NB4 (cell line): Measurements from ENCODE around the gene TSC22D1.

Experiments
- DNase-seq: peaks from one replicate; pipeline ENCODE4 v3.0.0; 2010; ENCODE audit warnings: low read depth
- H3K4me3 ChIP-seq: one replicate; pipeline ENCODE4 v1.5.1; 2011; ENCODE audit warnings: mild to moderate bottlenecking, low read depth, low read length, moderate library complexity
- MYC ChIP-seq: IDR thresholded peaks from 2 replicates; pipeline ENCODE4 v1.6.1; 2011; ENCODE audit warnings: low read depth, low read length
- POLR2A ChIP-seq: IDR thresholded peaks from 2 replicates; pipeline ENCODE4 v1.6.1; 2011; ENCODE audit warnings: mild to moderate bottlenecking; ENCODE audit not compliant: insufficient read length; ENCODE audit errors: extremely low read depth
- TF ChIP-seq, protein P1 (sequence below): IDR thresholded peaks from one replicate; pipeline ENCODE4 v1.5.1; 2012; ENCODE audit warnings: low read depth, low read length
- TF ChIP-seq, protein P2 (sequence below): IDR thresholded peaks from 2 replicates; pipeline ENCODE4 v1.6.1; 2011; ENCODE audit warnings: low read depth, low read length

TSC22D1 gene

DNA sequence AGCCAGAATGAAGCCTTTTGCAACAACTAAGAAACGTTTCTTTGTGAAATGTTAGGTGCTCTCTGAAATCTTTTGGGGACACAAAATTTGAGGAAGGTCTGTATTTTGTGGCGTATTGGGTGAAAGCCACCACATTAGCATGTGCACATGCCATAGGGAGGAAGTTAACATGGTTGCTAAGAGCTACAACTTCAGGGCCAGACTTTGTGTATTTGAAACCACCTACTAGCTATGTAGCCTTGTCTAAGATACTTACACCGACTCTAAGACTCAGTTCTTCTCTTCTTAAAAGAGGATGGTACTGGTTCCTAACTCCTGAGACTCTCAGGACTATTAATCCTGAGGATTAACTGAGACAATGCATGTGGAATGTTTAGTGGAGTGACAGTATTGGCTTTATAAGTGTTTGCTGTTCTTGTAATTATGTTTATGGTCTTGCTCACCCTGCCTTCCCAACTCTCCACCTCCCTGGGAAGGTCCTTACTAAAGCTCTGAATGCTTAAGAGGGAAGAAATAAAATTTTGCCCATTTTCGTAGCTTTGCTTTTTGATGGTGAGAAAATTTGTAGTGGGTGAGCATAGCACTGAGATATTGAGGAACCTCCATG is 187.0 kb downstream of the TSC22D1 start:
- TF ChIP-seq, protein P1, sequence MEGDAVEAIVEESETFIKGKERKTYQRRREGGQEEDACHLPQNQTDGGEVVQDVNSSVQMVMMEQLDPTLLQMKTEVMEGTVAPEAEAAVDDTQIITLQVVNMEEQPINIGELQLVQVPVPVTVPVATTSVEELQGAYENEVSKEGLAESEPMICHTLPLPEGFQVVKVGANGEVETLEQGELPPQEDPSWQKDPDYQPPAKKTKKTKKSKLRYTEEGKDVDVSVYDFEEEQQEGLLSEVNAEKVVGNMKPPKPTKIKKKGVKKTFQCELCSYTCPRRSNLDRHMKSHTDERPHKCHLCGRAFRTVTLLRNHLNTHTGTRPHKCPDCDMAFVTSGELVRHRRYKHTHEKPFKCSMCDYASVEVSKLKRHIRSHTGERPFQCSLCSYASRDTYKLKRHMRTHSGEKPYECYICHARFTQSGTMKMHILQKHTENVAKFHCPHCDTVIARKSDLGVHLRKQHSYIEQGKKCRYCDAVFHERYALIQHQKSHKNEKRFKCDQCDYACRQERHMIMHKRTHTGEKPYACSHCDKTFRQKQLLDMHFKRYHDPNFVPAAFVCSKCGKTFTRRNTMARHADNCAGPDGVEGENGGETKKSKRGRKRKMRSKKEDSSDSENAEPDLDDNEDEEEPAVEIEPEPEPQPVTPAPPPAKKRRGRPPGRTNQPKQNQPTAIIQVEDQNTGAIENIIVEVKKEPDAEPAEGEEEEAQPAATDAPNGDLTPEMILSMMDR: no peak
- TF ChIP-seq MYC (peak; percentile 41), POLR2A (no peak)
- TF ChIP-seq, protein P2, sequence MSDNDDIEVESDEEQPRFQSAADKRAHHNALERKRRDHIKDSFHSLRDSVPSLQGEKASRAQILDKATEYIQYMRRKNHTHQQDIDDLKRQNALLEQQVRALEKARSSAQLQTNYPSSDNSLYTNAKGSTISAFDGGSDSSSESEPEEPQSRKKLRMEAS: peak; percentile 48; the same call in 1 of the 2 replicates
- DNase-seq: no peak

DNA sequence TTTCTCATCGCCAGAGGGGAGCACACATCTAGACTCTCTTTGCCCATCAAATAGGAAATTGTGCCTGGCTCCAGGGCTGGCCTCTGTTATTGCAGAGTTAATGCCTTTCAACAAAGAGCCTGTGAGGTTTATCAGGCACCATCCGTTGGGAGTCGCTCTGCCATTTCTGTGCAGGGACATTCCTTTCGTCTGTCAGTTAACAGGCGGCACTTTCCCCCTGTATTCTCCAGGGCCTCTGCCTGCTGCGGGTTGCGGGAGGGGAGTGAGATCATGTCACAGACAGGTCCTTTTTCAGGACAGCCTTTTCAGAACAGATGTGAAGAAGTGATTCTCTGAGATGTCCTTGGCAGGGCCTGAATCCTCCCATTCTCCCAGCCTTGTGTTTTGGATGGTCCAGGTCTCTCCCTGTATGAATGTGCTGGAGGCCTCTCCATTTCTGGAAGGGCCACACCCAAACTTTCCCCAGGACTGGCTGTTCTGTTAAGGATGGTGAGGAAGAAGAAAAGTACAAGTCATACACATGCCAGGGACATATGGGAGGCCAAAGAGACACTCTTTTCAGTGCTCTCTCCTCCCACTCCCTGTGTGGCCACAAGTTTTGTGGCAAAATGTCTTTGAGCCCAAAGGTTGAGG is 187.6 kb downstream of the TSC22D1 start:
- DNase-seq: no peak
- TF ChIP-seq, protein P1: no peak
- TF ChIP-seq, protein P2: no peak
- TF ChIP-seq MYC: no peak
- no peak for TF ChIP-seq POLR2A
- no peak overlapping the region for H3K4me3 ChIP-seq

More for the DNA sequence above, 187.0 kb downstream of the TSC22D1 start:
- no peak overlapping the region for H3K4me3 ChIP-seq

DNA sequence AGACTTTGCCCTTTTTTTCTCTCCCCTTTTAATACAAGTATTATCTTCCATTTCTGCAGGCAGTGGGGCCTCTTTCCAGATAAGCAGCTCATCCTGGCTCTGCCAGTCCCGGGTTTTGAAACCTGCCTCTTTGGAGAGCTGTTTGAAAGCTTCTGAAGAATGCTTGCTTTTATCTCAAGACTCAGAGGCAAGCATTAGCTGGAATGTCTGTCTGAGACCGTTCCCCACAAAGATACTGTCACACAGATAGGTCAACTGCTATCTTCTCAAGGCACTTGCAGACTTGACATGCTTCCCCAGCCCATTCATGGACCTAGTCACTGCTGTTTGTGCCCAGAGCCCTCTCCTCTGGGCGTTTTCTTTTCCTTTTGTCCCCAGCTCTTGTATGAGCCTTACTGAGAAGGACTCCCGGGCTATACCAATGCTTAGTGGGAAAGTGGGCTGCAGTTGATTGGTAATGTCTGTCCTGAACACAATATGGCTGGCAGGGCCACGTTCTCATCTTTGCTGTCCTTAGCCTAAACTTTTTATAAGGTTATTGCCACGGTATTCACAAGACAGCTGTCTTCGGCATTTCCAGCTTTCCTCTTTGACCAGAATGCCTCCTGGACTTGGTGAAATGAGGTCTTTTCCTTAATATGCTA is 189.1 kb downstream of the TSC22D1 start:
- no peak for TF ChIP-seq POLR2A
- TF ChIP-seq, protein P1: no peak
- TF ChIP-seq, protein P2: no peak
- TF ChIP-seq MYC: no peak
- H3K4me3 ChIP-seq: no peak overlapping the region
- no peak for DNase-seq

DNA sequence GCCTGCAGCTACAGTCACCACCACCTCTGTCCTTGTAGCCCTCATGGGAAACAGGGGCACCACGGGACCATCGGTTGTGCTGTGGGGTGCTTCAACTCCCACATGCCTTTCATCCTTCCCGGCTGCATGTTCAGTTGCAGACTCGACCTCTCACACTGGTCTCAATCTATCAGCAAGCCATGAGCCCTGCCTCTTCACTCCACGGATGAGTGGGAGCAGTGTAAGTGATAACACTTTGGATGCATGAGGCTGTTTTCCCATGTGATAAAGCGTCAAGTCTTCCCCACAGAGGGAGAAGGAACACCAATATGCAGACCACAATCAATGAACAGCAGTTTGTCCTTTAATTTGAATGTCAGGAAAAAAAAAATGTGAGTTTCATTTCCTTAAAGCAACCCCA is 190.3 kb downstream of the TSC22D1 start:
- no peak for DNase-seq
- no peak overlapping the region for H3K4me3 ChIP-seq
- TF ChIP-seq, protein P1: no peak
- TF ChIP-seq MYC (no peak), POLR2A (no peak)
- TF ChIP-seq, protein P2: no peak

DNA sequence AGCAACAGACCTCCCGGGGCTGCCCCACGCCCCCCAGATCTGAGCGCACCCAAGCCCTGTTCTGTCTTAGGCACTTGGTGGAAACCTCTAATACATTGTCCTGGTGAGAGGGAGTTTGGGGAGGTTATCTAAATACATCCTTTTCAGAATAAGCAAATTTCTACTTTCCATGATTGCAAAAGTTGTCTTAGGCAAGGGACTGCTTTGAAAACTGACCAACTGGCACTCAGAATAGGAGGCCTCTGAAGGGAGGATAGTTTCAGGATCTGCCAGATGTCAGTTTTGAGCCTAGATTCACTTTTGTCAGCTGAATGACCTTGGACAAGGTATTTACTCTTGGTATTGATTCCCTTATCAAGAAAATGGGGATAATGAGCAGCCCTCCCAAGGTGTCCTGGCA is 190.7 kb downstream of the TSC22D1 start:
- no peak overlapping the region for H3K4me3 ChIP-seq
- TF ChIP-seq MYC (no peak), POLR2A (no peak)
- TF ChIP-seq, protein P1: no peak
- DNase-seq: no peak
